NCI-H2227 treated with DMSO at 0.1 percent for 48 hours (cell line): ENCODE data around the gene EFNA3.
"Not testable (repeated sequence)": the region's sequence is repeated elsewhere in the genome, so short reads cannot be mapped to it uniquely, and the experiment has no call there.

ENCODE experiments used
- DNase-seq: peaks from one replicate; lab custom pipeline; 2025; lab: John Stamatoyannopoulos, UW

The EFNA3 gene

GRCh38 chr1:155110826-155111225 lies 32.2 kb downstream of the EFNA3 start:
- no peak for DNase-seq

- no peak for DNase-seq
Measured at GRCh38 chr1:155113450-155113980, 34.9 kb downstream of the EFNA3 start.

DNA sequence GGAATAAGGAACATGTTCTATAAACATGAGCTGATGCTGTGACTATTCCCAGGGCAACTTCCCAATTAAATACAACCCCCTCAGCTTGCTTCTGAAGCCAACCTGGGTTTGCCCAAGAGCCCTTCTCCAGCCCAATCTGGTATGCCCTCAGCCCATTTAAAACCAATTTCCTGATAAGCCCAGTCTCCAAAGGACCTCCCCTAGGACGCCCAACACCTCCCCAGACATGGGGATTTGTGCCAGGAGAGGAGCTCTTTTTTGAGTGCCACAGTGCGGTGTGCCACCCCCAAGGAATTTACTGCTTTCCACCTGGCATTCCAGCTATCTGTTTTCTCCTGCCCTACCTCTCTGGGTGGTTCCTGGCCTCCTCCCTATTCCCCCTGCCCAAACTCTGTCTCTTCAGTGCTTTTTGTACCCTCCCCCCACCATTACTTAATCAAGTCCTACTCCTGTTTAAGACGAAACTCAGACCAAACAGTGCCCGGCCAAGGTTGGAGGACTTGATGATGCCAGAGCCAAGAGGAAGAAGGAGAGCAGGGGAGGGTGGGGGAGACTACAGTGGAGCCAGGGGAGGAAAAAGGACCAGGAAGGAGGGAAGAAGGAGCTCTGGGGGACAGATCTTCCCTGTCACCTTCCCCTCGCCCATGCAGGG lies 37.6 kb downstream of the EFNA3 start:
- DNase-seq: no peak

DNA sequence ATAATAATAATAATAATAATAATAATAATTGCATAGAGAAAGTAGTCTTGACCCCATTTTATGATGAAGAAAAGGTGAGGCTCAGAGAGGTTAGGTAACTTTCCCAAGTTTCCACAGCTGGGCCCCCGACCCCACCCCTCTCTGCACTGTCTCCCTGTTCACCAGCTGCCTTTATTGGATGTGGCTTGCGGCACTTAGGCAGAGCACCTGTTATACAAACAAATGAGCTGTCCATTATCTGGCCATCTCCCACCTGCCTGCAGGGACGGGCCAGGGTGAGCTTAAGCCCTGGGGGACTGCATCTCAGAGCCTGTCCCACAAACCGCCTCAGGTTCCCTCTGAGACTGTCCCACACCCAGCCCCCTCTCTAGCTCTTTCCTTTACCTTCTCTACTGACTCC lies 39.0 kb downstream of the EFNA3 start:
- no peak for DNase-seq

GRCh38 chr1:155118090-155118489 lies 39.5 kb downstream of the EFNA3 start:
- not testable (repeated sequence) for DNase-seq

DNA sequence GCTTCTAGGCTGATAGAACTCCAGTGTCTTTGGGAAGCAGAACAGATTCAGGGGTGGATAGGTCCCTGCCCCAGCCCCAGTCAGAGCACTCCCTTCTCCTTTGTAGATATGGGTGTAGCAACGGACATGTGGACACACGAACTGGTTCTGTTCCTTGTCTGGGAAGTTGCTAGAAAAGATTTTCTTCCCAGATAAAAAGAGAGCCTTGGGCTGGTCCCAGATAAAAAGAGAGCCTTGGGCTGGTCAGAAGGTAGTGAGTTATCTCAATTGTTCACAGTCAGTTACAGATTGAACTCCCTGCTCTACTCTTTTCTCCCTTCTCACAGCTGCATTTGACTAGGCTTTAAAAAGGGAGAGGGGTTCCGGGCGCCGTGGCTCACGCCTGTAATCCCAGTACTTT lies 41.6 kb downstream of the EFNA3 start:
- no peak for DNase-seq

DNA sequence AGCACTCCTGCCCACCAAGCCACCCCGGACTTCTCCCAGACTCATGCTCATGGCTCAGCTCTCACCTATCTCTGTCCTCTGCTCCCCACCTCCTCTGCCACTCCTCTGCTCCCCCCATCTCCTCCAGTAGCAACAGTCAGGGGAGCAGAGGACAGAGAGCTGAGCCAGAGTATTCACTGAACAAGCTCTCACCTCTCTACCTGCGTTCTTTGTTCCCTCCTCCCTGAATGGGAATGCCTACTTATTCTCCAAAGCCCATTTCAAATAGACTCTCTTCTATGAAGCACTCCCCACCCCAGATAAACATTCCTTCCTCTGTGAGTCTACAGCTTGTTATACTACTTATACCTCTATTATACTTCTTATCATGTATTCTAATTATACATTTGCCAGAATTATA lies 42.6 kb downstream of the EFNA3 start:
- no peak for DNase-seq

DNA sequence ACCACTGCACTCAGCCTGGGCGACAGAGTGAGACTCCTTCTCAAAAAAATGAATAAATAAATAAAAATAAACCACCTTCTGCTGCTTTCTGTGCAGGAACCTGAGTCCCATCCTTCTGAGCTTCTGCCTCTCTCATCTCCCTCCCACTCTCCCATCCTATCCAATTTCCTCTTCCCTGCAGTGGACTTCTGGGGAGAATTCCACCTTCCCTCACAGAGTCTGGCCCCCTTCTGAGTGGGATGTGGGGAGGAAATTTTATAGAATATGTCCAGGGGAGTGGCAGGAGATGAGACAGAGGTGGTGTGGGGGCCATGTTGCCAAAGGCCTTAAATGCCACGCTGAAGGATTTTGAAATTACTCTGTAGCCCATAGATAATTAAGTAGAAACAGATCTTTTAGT lies 43.7 kb downstream of the EFNA3 start:
- no peak for DNase-seq

- no peak for DNase-seq
Measured at GRCh38 chr1:155123801-155124200, 45.2 kb downstream of the EFNA3 start.

DNA sequence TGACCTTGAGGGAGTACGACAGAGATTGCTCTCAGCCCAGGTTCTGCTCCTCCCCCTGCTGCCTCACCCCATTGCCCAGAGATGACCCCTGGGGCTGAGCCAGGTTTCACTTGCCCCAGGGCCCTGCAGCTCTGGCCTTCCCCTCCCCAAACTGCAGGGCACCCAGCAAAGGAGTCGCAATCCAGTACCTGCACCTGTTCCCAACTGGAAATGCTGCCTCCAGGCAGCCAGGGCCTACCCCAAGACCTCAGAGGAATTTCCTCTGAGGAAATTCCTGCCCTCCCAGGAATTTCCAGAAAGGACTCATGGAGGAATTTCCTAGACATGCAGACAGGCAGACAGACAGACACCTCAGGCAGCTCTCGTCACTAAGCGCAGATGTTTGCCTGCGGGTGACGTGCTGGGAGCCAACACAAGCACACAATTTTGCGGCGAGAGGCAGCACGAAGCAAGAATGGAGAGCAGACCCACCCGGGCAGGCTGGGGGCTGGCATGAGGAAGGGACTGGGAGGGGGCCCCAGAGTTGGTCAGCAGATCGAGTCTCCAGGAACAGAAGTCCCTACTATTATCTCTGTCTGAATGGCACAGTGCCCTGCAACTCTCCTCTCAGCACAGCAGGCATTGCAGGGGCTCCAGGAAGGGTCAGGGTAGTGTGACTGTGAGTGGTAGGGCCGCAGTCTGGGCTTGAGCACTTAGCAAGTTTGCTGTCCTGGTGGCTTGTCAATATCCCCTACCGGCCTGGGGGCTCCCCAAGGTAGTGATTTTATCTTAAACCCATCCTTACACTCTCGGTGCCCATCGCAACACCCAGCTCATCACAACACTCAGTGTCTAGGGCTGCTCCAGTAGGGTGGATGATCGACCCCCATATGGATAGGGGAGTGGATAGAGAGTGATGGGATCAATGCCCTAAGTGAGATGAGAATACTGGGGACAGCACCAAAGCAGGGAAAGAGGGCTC lies 46.1 kb downstream of the EFNA3 start:
- no peak for DNase-seq

DNA sequence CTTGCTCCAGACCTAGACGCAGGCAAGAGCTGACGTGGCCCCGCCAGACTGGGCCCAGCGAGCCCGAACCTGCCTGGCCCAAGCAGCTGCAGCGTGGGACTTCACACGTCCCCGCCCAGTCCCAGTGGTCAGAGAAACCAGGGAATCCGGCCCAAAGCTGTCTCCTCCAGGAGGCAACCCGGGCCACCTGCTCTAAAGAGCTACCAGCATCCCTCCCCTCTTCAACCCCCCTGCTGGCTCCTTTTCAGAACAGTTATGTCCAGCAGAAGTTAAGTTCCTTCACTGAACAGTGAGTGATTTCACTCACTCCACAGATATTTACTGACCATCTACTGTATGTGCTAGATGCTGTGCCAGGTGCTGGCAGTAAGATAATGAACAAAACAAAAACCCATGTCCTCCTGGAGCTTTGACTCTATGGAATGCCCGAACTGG lies 46.9 kb downstream of the EFNA3 start:
- no peak for DNase-seq

DNA sequence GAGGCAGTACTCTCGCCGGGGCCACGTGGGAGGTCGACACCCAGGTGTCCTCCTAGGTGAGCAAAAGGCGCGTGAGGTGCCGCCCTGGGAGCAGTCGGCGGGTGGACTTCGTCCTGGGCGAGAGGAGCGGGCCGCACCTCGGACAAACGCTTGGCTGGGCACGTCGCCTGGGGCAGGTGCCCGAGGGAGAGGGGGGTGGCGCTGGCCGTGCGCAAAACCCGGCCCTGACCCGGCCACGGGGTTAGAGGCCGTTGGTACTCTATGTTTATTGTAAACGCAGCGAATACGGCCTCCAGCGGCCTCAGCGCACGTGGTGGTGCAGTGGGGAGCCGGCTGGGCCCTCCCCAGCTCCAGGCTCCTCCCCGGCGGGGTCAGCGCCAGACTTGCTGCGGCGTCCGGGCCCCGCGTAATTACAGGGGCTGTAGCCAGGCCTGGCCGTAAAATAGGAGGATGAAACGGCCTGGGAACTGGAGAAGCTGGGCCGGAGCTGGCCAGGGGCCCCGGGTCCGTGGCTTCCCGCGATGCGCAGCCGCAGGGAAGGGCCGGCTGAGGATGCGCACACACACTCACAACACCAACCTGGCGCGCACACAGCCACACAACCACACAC lies 47.4 kb downstream of the EFNA3 start:
- peak; percentile 78 for DNase-seq

- peak; percentile 78 for DNase-seq
Measured at GRCh38 chr1:155126556-155127104, 48.0 kb downstream of the EFNA3 start.

DNA sequence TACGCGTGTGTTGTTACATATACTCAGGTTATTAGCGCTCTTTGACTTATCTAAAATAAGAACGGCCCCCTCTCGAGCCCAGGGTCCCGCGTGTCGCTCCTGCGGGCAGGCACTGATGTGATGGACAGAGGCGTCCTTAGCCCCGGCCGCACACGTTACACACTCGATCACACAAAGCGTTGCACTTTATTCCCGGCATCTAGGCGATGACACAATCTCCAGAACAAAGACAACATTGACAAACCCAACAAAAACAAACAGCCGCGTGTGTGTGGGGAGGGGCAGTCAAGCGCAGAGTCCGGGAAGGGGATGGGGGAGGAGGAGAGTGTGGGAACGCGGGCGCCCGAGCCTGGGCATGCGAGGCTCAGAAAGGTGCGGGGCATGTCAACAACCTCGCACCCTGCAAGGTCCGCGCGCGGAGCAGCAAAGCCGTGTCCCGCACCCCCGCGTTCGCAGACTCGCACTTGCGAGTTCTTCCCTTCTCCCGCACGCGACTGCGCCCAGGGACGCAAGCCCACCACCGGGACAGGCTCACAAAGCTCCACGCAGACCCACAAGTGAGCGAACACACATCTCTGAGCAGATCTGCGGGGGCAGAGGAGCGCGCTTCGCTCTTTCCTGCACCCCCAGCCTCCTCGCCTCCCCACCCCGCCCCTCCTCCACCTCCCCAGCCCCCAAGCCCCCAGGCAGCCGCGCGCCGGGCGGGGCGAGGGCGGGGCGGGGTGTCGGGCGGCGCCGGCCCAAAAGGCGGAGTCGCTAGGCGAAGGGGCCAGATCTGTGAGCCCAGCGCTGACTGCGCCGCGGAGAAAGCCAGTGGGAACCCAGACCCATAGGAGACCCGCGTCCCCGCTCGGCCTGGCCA lies 48.7 kb downstream of the EFNA3 start, which contains the start of gene EFNA1:
TSS of gene EFNA1 (plus strand) at position 772 of the 862 bp plus-strand sequence. CDS start 102 bp downstream, outside the sequence.
- peak; percentile 34 for DNase-seq

DNA sequence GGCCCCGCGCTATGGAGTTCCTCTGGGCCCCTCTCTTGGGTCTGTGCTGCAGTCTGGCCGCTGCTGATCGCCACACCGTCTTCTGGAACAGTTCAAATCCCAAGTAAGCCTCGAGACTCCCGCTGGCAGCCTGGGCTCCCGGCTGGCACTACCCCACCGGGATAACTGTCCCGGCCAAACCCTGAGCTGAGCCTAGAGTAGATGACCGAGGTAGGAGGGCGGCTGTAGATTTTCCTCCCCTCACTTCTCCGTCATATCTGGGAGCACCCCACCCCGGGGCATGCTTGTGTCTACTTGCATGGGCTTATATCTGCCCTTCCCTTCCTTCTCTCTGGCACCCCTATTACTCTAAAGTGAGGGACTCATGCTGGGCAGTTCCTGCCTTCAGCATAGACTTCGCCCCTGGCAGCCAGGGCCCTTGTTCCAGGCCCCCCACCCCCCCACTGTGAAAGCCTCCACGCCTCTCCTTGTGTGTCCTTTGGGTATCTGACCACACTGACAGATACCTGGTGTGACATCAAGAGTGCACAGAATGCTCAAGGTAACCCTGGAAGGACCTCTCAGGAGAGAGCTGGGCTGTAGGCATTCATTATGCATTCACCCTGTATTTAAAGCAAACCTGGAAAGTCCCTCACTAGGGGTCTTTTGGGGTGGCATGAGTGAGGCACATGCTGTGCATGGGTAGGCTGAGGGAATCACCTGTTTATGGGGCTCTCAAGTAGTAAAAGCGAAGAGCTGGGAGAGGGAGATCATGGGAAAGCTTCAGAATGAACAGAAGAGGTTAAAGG lies 49.5 kb downstream of the EFNA3 start:
- DNase-seq: no peak

DNA sequence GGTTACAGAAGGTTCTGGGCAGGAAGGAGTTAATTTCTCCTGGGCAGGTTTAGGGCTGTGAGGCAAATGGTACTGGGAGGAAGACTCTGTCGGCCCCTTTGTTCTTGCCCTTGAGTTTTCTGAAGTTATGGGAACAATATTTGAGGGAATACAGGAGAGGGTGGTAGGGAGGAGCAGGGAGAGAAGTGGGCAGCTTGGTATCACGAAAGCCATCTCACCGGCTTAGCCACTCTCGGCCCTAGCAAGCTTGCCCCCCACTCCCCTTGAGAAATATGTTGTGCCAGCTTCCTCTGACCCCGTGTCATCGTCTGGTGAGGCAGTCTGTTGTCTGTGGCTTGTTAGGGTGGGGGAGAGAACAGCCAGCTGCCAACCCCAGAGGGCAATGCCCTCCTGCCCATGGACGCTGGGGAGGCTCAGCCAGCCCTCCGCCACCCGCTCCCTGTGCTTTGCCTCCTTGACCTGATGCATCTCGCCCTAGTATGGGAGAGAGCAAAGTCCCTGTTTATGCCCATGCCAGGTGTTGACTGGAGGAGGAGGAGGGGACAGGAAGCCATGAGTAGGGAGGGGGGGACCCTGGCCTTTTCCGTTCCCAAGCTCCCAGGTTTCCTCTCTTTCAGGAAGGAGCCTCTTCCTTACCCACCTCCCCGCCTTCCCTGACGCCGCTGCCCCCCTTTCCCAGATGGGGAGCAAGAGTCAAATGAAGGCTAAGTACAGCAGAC lies 50.3 kb downstream of the EFNA3 start:
- no peak for DNase-seq

DNA sequence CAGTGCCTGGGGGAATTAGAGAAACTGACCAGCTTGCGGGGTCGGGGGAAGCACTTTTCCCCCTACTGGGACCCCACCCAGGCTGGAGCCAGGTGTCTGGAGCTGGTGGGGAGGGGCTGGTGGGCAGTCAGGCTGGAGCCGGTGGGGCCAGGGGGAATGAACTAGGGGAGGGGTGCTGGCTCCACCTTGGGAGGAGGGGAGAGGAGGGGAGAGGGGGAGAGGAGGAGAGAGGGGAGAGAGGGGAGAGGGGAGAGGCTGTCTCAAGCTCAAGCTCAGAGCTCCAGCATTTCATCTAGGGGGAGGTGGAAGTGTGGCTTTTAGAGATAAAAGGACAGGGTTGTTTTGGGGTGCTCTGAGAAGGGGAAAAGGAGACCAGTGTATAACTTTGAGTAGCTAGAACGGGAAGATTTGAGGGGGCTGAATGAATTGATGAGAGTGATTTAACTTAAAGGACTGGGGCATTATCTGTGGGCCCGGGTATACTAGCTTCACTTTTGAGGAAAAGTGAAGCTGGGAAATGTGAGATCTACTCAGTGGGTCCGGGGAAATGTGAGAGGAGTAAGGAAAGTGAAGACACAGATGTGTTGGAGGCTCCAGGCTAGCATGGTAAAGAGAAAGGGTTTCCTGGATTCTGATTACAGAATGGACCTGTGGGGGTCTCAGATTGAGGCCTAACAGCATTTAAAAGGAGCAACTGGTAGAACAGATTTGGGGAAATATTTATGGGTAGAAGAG lies 51.8 kb downstream of the EFNA3 start:
- no peak for DNase-seq

- no peak for DNase-seq
Measured at GRCh38 chr1:155131285-155131684, 52.6 kb downstream of the EFNA3 start.

GRCh38 chr1:155131856-155132255 lies 53.2 kb downstream of the EFNA3 start:
- DNase-seq: no peak
